ENCODE data around the gene UTF1.

UTF1 gene

GRCh38 chr10:133189726-133190125 is 40.3 kb upstream of the UTF1 start:
- H3K36me3 ChIP-seq (ENCODE audit: low read depth), result no peaks in the 10 kb centered on the region
- peaks cover 8% of the 10 kb centered on the region for H3K27me3 ChIP-seq (ENCODE audit: insufficient read depth, poor library complexity, severe bottlenecking)
- DNase-seq (ENCODE audit: low spot score) (no peak), ATAC-seq (ENCODE audit: low read depth) (no peak)
- no peaks in the 10 kb centered on the region for H3K4me1 ChIP-seq (ENCODE audit: insufficient read depth, poor library complexity, severe bottlenecking)
- no peak overlapping the region for H3K4me3 ChIP-seq (ENCODE audit: severe bottlenecking)
- no peak overlapping the region for H3K27ac ChIP-seq (ENCODE audit: poor library complexity, severe bottlenecking)
- no peaks in the 10 kb centered on the region for H3K9me3 ChIP-seq (ENCODE audit: severe bottlenecking)
- TF ChIP-seq CTCF (IDR thresholded peaks at IDR 0.05; ENCODE audit: poor library complexity, severe bottlenecking), result no peak

GRCh38 chr10:133190225-133190624 is 39.8 kb upstream of the UTF1 start:
- no peak overlapping the region for H3K27ac ChIP-seq (ENCODE audit: poor library complexity, severe bottlenecking)
- TF ChIP-seq CTCF (IDR thresholded peaks at IDR 0.05; ENCODE audit: poor library complexity, severe bottlenecking), result no peak
- H3K4me3 ChIP-seq (ENCODE audit: severe bottlenecking), result no peak overlapping the region
- no peaks in the 10 kb centered on the region for H3K36me3 ChIP-seq (ENCODE audit: low read depth)
- peaks cover 8% of the 10 kb centered on the region for H3K27me3 ChIP-seq (ENCODE audit: insufficient read depth, poor library complexity, severe bottlenecking)
- ATAC-seq (ENCODE audit: low read depth), result no peak
- no peak for DNase-seq (ENCODE audit: low spot score)
- H3K4me1 ChIP-seq (ENCODE audit: insufficient read depth, poor library complexity, severe bottlenecking), result no peaks in the 10 kb centered on the region
- no peaks in the 10 kb centered on the region for H3K9me3 ChIP-seq (ENCODE audit: severe bottlenecking)

- peaks cover 8% of the 10 kb centered on the region for H3K27me3 ChIP-seq (ENCODE audit: insufficient read depth, poor library complexity, severe bottlenecking)
- no peak overlapping the region for H3K27ac ChIP-seq (ENCODE audit: poor library complexity, severe bottlenecking)
- no peak overlapping the region for H3K4me3 ChIP-seq (ENCODE audit: severe bottlenecking)
- no peak for TF ChIP-seq CTCF (IDR thresholded peaks at IDR 0.05; ENCODE audit: poor library complexity, severe bottlenecking)
- DNase-seq (ENCODE audit: low spot score) (no peak), ATAC-seq (ENCODE audit: low read depth) (no peak)
- H3K9me3 ChIP-seq (ENCODE audit: severe bottlenecking), result no peaks in the 10 kb centered on the region
- H3K4me1 ChIP-seq (ENCODE audit: insufficient read depth, poor library complexity, severe bottlenecking), result no peaks in the 10 kb centered on the region
- no peaks in the 10 kb centered on the region for H3K36me3 ChIP-seq (ENCODE audit: low read depth)
Observed at GRCh38 chr10:133191651-133192050, 38.4 kb upstream of the UTF1 start.

GRCh38 chr10:133194151-133194550 is 35.9 kb upstream of the UTF1 start:
- peaks cover 8% of the 10 kb centered on the region for H3K27me3 ChIP-seq (ENCODE audit: insufficient read depth, poor library complexity, severe bottlenecking)
- no peak for TF ChIP-seq CTCF (IDR thresholded peaks at IDR 0.05; ENCODE audit: poor library complexity, severe bottlenecking)
- ATAC-seq (ENCODE audit: low read depth), result no peak
- no peak for DNase-seq (ENCODE audit: low spot score)
- H3K36me3 ChIP-seq (ENCODE audit: low read depth), result no peaks in the 10 kb centered on the region
- no peak overlapping the region for H3K27ac ChIP-seq (ENCODE audit: poor library complexity, severe bottlenecking)
- no peak overlapping the region for H3K4me3 ChIP-seq (ENCODE audit: severe bottlenecking)
- no peaks in the 10 kb centered on the region for H3K4me1 ChIP-seq (ENCODE audit: insufficient read depth, poor library complexity, severe bottlenecking)
- no peaks in the 10 kb centered on the region for H3K9me3 ChIP-seq (ENCODE audit: severe bottlenecking)

- DNase-seq (ENCODE audit: low spot score) (no peak), ATAC-seq (ENCODE audit: low read depth) (no peak)
- Histone ChIP-seq H3K36me3 (ENCODE audit: low read depth) (no peaks in the 10 kb centered on the region), H3K4me3 (ENCODE audit: severe bottlenecking) (no peak overlapping the region), H3K27ac (ENCODE audit: poor library complexity, severe bottlenecking) (no peak overlapping the region), H3K9me3 (ENCODE audit: severe bottlenecking) (no peaks in the 10 kb centered on the region), H3K27me3 (ENCODE audit: insufficient read depth, poor library complexity, severe bottlenecking) (peaks cover 8% of the 10 kb centered on the region), H3K4me1 (ENCODE audit: insufficient read depth, poor library complexity, severe bottlenecking) (no peaks in the 10 kb centered on the region)
- no peak for TF ChIP-seq CTCF (IDR thresholded peaks at IDR 0.05; ENCODE audit: poor library complexity, severe bottlenecking)
Observed at GRCh38 chr10:133195096-133195495, 34.9 kb upstream of the UTF1 start.

Measured in RWPE2 (cell line).